ENCODE data around the gene KRT3. TPM values are rescaled to one million over a fixed set of nuclear protein-coding genes. Genes with fewer than 3 reads are reported as not detected.

KRT3 gene
- total RNA-seq, 2 experiments from 2014 or later: not detected

- ChIA-PET POLR2A (no interaction called here), CTCF (no interaction called here)
- intact Hi-C loops (cut with micrococcal nuclease): no loop called here
- Mint-ChIP-seq H3K27ac (no peak overlapping the region), H3K36me3 (ENCODE audit: low read depth) (no peaks in the 10 kb centered on the region), H3K27me3 (peaks cover 1% of the 10 kb centered on the region), H3K4me3 (no peak overlapping the region), H3K4me1 (ENCODE audit: low read depth) (no peaks in the 10 kb centered on the region), H3K9me3 (no peaks in the 10 kb centered on the region)
- ATAC-seq (no peak), DNase-seq (no peak)
- TF ChIP-seq CTCF (IDR thresholded peaks at IDR 0.05): no peak
These were observed 9.1 kb upstream of the KRT3 start for GRCh38 chr12:52805000-52805399.

- no peak for TF ChIP-seq CTCF (IDR thresholded peaks at IDR 0.05)
- intact Hi-C loops (cut with micrococcal nuclease): no loop called here
- no peak overlapping the region for H3K27ac Mint-ChIP-seq
- DNase-seq: no peak
- H3K36me3 Mint-ChIP-seq (ENCODE audit: low read depth): no peaks in the 10 kb centered on the region
- ATAC-seq: no peak
- ChIA-PET CTCF (no interaction called here), POLR2A (no interaction called here)
- no peaks in the 10 kb centered on the region for H3K4me1 Mint-ChIP-seq (ENCODE audit: low read depth)
- H3K27me3 Mint-ChIP-seq: peaks cover 1% of the 10 kb centered on the region
- no peak overlapping the region for H3K4me3 Mint-ChIP-seq
- H3K9me3 Mint-ChIP-seq: no peaks in the 10 kb centered on the region
These were observed 6.5 kb upstream of the KRT3 start for GRCh38 chr12:52802442-52802841.

- ChIA-PET CTCF (no interaction called here), POLR2A (interaction anchor here (0.6 kb wide), 2 partner anchors 246 to 368 kb away, joined by 3 read pairs; no protein-coding TSS in a partner anchor)
- no peaks in the 10 kb centered on the region for H3K4me1 Mint-ChIP-seq (ENCODE audit: low read depth)
- intact Hi-C loops (cut with micrococcal nuclease): no loop called here
- H3K4me3 Mint-ChIP-seq: no peak overlapping the region
- peaks cover 1% of the 10 kb centered on the region for H3K27me3 Mint-ChIP-seq
- no peak overlapping the region for H3K27ac Mint-ChIP-seq
- TF ChIP-seq CTCF (IDR thresholded peaks at IDR 0.05): no peak
- no peaks in the 10 kb centered on the region for H3K36me3 Mint-ChIP-seq (ENCODE audit: low read depth)
- no peaks in the 10 kb centered on the region for H3K9me3 Mint-ChIP-seq
- ATAC-seq: no peak
- DNase-seq: no peak
These were observed 5.9 kb upstream of the KRT3 start for GRCh38 chr12:52801773-52802172.

GRCh38 chr12:52800259-52800917 is 4.5 kb upstream of the KRT3 start:
- Mint-ChIP-seq H3K9me3 (no peaks in the 10 kb centered on the region), H3K36me3 (ENCODE audit: low read depth) (no peaks in the 10 kb centered on the region), H3K27ac (no peak overlapping the region), H3K4me3 (no peak overlapping the region), H3K27me3 (no peaks in the 10 kb centered on the region), H3K4me1 (ENCODE audit: low read depth) (no peaks in the 10 kb centered on the region)
- no peak for TF ChIP-seq CTCF (IDR thresholded peaks at IDR 0.05)
- intact Hi-C loops (cut with micrococcal nuclease): no loop called here
- ChIA-PET CTCF (interaction anchor here (0.6 kb wide), 1 partner anchor 76 kb away, joined by 3 read pairs; no protein-coding TSS in a partner anchor), POLR2A (interaction anchor here (0.6 kb wide), 2 partner anchors 245 to 264 kb away, joined by 3 read pairs; no protein-coding TSS in a partner anchor)
- no peak for ATAC-seq
- DNase-seq: no peak

- POLR2A ChIA-PET: interaction anchor here (0.6 kb wide), 1 partner anchor 245 kb away, joined by 3 read pairs; no protein-coding TSS in a partner anchor
- Mint-ChIP-seq H3K36me3 (ENCODE audit: low read depth) (no peaks in the 10 kb centered on the region), H3K4me1 (ENCODE audit: low read depth) (peaks cover under 1% of the 10 kb centered on the region), H3K4me3 (no peak overlapping the region), H3K27ac (no peak overlapping the region), H3K27me3 (no peaks in the 10 kb centered on the region), H3K9me3 (no peaks in the 10 kb centered on the region)
- intact Hi-C loops (cut with micrococcal nuclease): no loop called here
- no peak for TF ChIP-seq CTCF (IDR thresholded peaks at IDR 0.05)
- DNase-seq (no peak), ATAC-seq (no peak)
- CTCF ChIA-PET: interaction anchor here (0.6 kb wide), 1 partner anchor 77 kb away, joined by 3 read pairs; no protein-coding TSS in a partner anchor
These were observed 3.7 kb upstream of the KRT3 start for GRCh38 chr12:52799505-52800211.

Data from activated CD8-positive, alpha-beta T cell treated with anti-CD3 and anti-CD28 coated beads for 36 hours (primary cell).